ENCODE measurements around the gene HPF1. TPM values are rescaled to one million over a fixed set of nuclear protein-coding genes. Genes with fewer than 3 reads are reported as not detected.

The HPF1 gene
- total and polyA plus RNA-seq, 2 of the 8 experiments (the other 6 are each of a cell fraction or from before 2014, with no cell fraction given), result 14.1 to 32.5 TPM

DNA sequence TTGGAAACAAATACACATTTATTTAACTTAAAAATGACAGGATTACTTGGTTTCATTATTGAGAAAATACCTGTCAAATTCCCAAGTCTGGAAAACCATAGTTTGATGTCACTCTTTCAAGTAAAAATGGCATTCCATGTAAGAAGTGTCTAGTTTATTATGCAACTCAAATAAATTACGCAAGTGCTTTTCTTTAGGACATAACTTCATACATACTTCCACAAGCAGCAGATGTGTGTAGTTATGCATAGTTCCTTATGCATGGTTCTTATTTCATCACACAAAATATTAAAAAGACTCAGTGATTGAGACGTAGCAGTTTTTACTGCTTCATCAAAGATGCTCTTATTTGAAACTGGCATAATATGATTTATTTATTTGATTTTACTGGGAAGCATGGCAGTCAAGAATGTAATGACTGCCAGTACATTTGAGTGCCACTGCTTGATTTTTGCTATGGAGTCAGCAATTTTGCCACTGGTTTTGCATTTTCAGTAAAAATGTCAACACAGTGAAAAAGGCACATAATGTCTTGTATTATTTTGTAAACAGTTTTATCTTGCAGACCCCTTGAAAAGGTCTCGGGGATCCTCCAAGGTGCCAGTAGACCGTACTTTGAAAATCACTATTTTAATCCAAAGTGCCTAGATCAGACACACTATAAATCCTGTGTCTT lies 75.2 kb downstream of the HPF1 start:
- H3K36me3 ChIP-seq (ENCODE audit: control insufficient read depth in 2 of 4, insufficient read depth in 4 of 4, low read length in 3 of 4), result peaks cover 0 to 11% (median 4%) of the 10 kb centered on the region in 4 experiments; a peak in 3 of 8 replicates
- WGBS, 2 experiments (ENCODE audit: extremely low coverage in 1 of 2, insufficient coverage in 1 of 2, insufficient read length in 1 of 2, insufficient replicate concordance in 2 of 2, low coverage in 1 of 2, low lambda C conversion rate in 2 of 2, missing lambda C conversion rate in 1 of 2), result 93% methylated on average over 4 of the region's 4 CpGs; no CpG with 5 or more reads in 1 of the 2 experiments
- H3K4me1 ChIP-seq (replicated peaks in 1 of 4; ENCODE audit: control insufficient read depth in 3 of 4, insufficient read depth in 4 of 4, low read length in 3 of 4), result no peaks in the 10 kb centered on the region
- H2BK5ac ChIP-seq (ENCODE audit: low read depth, low read length), result no peak overlapping the region
- H2BK15ac ChIP-seq (ENCODE audit: low read length), result no peak overlapping the region
- FAIRE-seq (no peak), DNase-seq (ENCODE audit: low read depth in 1 of 2, low spot score in 2 of 2) (no peak)
- H3K9me3 ChIP-seq (ENCODE audit: insufficient read depth in 2 of 2, low read depth in 1 of 2, low read length in 1 of 2), result peaks cover 2 to 11% of the 10 kb centered on the region in 2 experiments; a peak in 1 of 4 replicates
- no peaks in the 10 kb centered on the region for H3K27me3 ChIP-seq (replicated peaks in 1 of 4; ENCODE audit: control insufficient read depth in 3 of 4, extremely low read depth in 1 of 4, insufficient read depth in 3 of 4, low read length in 3 of 4)
- H4K8ac ChIP-seq (ENCODE audit: extremely low read depth, insufficient read depth, low read length), result no peak overlapping the region
- no peak overlapping the region for H4K91ac ChIP-seq (replicated peaks; ENCODE audit: insufficient read length, low read length)
- no peak overlapping the region for H2AK5ac ChIP-seq (ENCODE audit: low read depth, low read length)
- H2BK120ac ChIP-seq (replicated peaks; ENCODE audit: low read depth, low read length), result no peak overlapping the region
- no peak overlapping the region for H3K9ac ChIP-seq (replicated peaks in 1 of 4; ENCODE audit: extremely low read depth in 1 of 4, low read depth in 3 of 4, low read length in 3 of 4)
- H3K4me2 ChIP-seq (ENCODE audit: insufficient read depth in 1 of 2, low read depth in 2 of 2, low read length in 2 of 2), result no peak overlapping the region
- H3K4ac ChIP-seq (replicated peaks; ENCODE audit: insufficient read length, low read depth, low read length), result no peak overlapping the region
- H3K4me3 ChIP-seq (ENCODE audit: extremely low read depth in 1 of 4, insufficient read depth in 2 of 4, low read depth in 3 of 4, low read length in 4 of 4), result no peak overlapping the region
- ChIA-PET CTCF (ENCODE audit: partially characterized antibody) (no interaction called here), POLR2A (ENCODE audit: partially characterized antibody) (no interaction called here)
- H3K27ac ChIP-seq (ENCODE audit: low read depth, low read length), result no peak overlapping the region
- no peak overlapping the region for H2AFZ ChIP-seq (ENCODE audit: low read length)
- TF ChIP-seq JUND (IDR thresholded peaks at IDR 0.05; ENCODE audit: low read length) (no peak), SP1 (IDR thresholded peaks at IDR 0.05; ENCODE audit: low read depth, low read length) (no peak), CEBPB (IDR thresholded peaks at IDR 0.05; ENCODE audit: low read depth, low read length) (no peak), MAFK (IDR thresholded peaks at IDR 0.05; ENCODE audit: low read depth, low read length) (no peak), USF2 (IDR thresholded peaks at IDR 0.05; ENCODE audit: low read length) (no peak), GABPA (IDR thresholded peaks at IDR 0.05; ENCODE audit: borderline replicate concordance, insufficient read depth, low read length) (no peak)
- no peak overlapping the region for H3K23ac ChIP-seq (ENCODE audit: insufficient read length)
- no peaks in the 10 kb centered on the region for H3K79me2 ChIP-seq (ENCODE audit: control insufficient read depth in 1 of 2, insufficient read depth in 2 of 2, low read length in 2 of 2)
- H2BK12ac ChIP-seq (ENCODE audit: low read depth, low read length), result no peak overlapping the region
- H4K5ac ChIP-seq (ENCODE audit: insufficient read length, low read depth, low read length), result no peak overlapping the region
- no peaks in the 10 kb centered on the region for H3K23me2 ChIP-seq (ENCODE audit: low read depth, low read length)
- H2BK20ac ChIP-seq (ENCODE audit: low read length), result no peak overlapping the region
- H3K56ac ChIP-seq (replicated peaks; ENCODE audit: insufficient read length, low read depth, low read length), result no peak overlapping the region
- no peak overlapping the region for H3K14ac ChIP-seq (ENCODE audit: insufficient read length)
- no peak overlapping the region for H3K18ac ChIP-seq (ENCODE audit: extremely low read depth, low read length)
- no peaks in the 10 kb centered on the region for H3K79me1 ChIP-seq (ENCODE audit: low read depth, low read length)
- no peaks in the 10 kb centered on the region for H4K20me1 ChIP-seq (replicated peaks in 1 of 2; ENCODE audit: control insufficient read depth in 1 of 2, insufficient read depth in 2 of 2, low read length in 2 of 2)
